Upper lobe of left lung (tissue), 4 donors: ENCODE results near the gene IL1R1.

Experiments used
- EP300 ChIP-seq, 4 donors: sonication (generic); formaldehyde crosslinking; IDR thresholded peaks; one replicate each; pipeline ENCODE4 v1.5.1; 2017; ENCODE audit warnings: antibody characterized with exemption in 4 of 4, control low read depth in 2 of 4
- POLR2A ChIP-seq, 4 donors: fragments of 450-650 bp; IDR thresholded peaks; one replicate each; pipeline ENCODE4 v1.5.1; 2016 to 2017; ENCODE audit warnings: antibody characterized with exemption in 4 of 4, mild to moderate bottlenecking in 2 of 4
- TF ChIP-seq, protein P1 (sequence below), 6 experiments: fragments of 450-650 bp in 4 of 6; fragments of 200-600 bp in 2 of 6; sonication (generic) in 2 of 6; IDR thresholded peaks; one replicate each; pipeline ENCODE4 v1.5.1; 2016 to 2019; ENCODE audit warnings: antibody characterized with exemption in 6 of 6

DNA sequence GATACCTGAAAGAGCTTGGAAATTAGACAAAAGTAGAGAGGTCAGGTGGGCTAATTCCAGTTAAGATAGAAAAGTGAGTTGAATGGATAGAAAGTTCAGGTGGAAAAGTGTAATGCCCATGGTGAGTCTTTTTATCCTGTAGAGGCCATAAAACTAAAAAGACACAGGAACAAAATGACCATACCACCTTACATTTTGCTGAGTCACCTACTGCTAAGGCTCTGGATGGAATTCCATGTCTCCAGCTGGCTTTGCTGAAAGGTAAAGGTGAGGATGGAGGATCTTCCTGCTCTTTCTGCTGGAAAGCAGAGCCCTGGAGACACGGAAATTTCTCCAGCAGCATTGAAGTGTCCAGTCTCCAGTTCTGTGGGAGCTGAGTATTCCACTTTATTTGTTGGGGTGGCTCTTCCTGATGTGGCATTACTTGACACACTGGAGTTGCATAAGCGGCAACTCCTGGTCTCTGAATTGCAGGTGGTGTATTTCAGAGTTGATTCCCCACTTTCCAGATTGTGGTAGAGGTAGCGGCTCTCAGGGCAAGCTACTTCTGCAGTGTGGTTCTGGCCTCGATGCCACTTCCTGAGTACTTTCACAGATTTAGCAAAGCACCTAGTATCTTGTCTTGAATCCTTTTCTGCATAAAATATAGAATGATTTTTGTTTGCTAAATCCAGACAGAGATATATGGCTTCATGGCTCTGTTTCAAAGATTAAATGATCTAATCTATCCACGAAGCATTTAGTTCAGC lies 55.0 kb downstream of the IL1R1 start:
- no peak for TF ChIP-seq POLR2A (IDR thresholded peaks at IDR 0.05)
- TF ChIP-seq, protein P1, sequence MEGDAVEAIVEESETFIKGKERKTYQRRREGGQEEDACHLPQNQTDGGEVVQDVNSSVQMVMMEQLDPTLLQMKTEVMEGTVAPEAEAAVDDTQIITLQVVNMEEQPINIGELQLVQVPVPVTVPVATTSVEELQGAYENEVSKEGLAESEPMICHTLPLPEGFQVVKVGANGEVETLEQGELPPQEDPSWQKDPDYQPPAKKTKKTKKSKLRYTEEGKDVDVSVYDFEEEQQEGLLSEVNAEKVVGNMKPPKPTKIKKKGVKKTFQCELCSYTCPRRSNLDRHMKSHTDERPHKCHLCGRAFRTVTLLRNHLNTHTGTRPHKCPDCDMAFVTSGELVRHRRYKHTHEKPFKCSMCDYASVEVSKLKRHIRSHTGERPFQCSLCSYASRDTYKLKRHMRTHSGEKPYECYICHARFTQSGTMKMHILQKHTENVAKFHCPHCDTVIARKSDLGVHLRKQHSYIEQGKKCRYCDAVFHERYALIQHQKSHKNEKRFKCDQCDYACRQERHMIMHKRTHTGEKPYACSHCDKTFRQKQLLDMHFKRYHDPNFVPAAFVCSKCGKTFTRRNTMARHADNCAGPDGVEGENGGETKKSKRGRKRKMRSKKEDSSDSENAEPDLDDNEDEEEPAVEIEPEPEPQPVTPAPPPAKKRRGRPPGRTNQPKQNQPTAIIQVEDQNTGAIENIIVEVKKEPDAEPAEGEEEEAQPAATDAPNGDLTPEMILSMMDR (IDR thresholded peaks at IDR 0.05), result no peak
- no peak for TF ChIP-seq EP300 (IDR thresholded peaks at IDR 0.05)
